ENCODE data around the gene RPTOR. TPM values are rescaled to one million over a fixed set of nuclear protein-coding genes. Genes with fewer than 3 reads are reported as not detected.

Gene RPTOR
- total RNA-seq, 2 experiments from 2014 or later, result 48.1 to 87.8 TPM

GRCh38 chr17:80799538-80800480, 255.2 kb downstream of the RPTOR start:
- CTCF ChIA-PET (ENCODE audit: unreplicated experiment), result interaction anchor here (0.7 kb wide), 1 partner anchor 47 kb away, joined by 4 read pairs; no protein-coding TSS in a partner anchor

GRCh38 chr17:80800481-80801391, 256.1 kb downstream of the RPTOR start:
- H3K79me2 ChIP-seq (ENCODE audit: insufficient read depth, low read depth, low read length), result no peaks in the 10 kb centered on the region
- H2AFZ ChIP-seq (ENCODE audit: low read length), result no peak overlapping the region
- no peak for DNase-seq (ENCODE audit: low spot score)
- intact Hi-C loops (cut with micrococcal nuclease; ENCODE audit: unreplicated experiment), result no loop called here
- no peak overlapping the region for H3K4me3 ChIP-seq (ENCODE audit: low read depth, low read length, poor library complexity, severe bottlenecking)
- no peaks in the 10 kb centered on the region for H3K9me2 ChIP-seq (ENCODE audit: insufficient read depth, low read length)
- BruUV-seq (replicated peaks), result no TSS peak
- H3K4me1 ChIP-seq (ENCODE audit: insufficient read depth, low read length, poor library complexity, severe bottlenecking), result peaks cover 11% of the 10 kb centered on the region
- H3K4me2 ChIP-seq (ENCODE audit: low read length), result no peak overlapping the region
- CTCF ChIA-PET (ENCODE audit: unreplicated experiment), result no interaction called here
- POLR2A ChIA-PET, result no interaction called here
- no peak for TF ChIP-seq CTCF (conservative IDR thresholded peaks at IDR 0.05; ENCODE audit: low read length)
- TF ChIP-seq EZH2phosphoT487 (IDR thresholded peaks at IDR 0.05; ENCODE audit: borderline replicate concordance, low read depth, low read length), result no peak
- H3K27ac ChIP-seq (ENCODE audit: low read depth, low read length, poor library complexity, severe bottlenecking), result no peak overlapping the region
- H3K36me3 ChIP-seq (ENCODE audit: insufficient read depth, low read length), result peaks cover 14% of the 10 kb centered on the region
- H3K9me3 ChIP-seq (ENCODE audit: low read length), result 0 out of 2 replicates have a peak, but pooled peaks cover under 1% of the 10 kb centered on the region
- no peaks in the 10 kb centered on the region for H4K20me1 ChIP-seq (ENCODE audit: insufficient read depth, low read length)

More at GRCh38 chr17:80799538-80800480, 255.2 kb downstream of the RPTOR start:
- POLR2A ChIA-PET, result no interaction called here
- no peaks in the 10 kb centered on the region for H3K79me2 ChIP-seq (ENCODE audit: insufficient read depth, low read depth, low read length)
- intact Hi-C loops (cut with micrococcal nuclease; ENCODE audit: unreplicated experiment), result no loop called here
- no peak overlapping the region for H2AFZ ChIP-seq (ENCODE audit: low read length)
- no peaks in the 10 kb centered on the region for H3K9me2 ChIP-seq (ENCODE audit: insufficient read depth, low read length)
- no peaks in the 10 kb centered on the region for H4K20me1 ChIP-seq (ENCODE audit: insufficient read depth, low read length)
- H3K9me3 ChIP-seq (ENCODE audit: low read length), result no peaks in the 10 kb centered on the region
- no peak overlapping the region for H3K4me2 ChIP-seq (ENCODE audit: low read length)
- TF ChIP-seq EZH2phosphoT487 (IDR thresholded peaks at IDR 0.05; ENCODE audit: borderline replicate concordance, low read depth, low read length), result no peak
- no peak for TF ChIP-seq CTCF (conservative IDR thresholded peaks at IDR 0.05; ENCODE audit: low read length)
- H3K4me1 ChIP-seq (ENCODE audit: insufficient read depth, low read length, poor library complexity, severe bottlenecking), result peaks cover 11% of the 10 kb centered on the region
- H3K36me3 ChIP-seq (ENCODE audit: insufficient read depth, low read length), result peaks cover 15% of the 10 kb centered on the region
- peak; percentile 77 for DNase-seq (ENCODE audit: low spot score)
- BruUV-seq (replicated peaks), result no TSS peak
- no peak overlapping the region for H3K27ac ChIP-seq (ENCODE audit: low read depth, low read length, poor library complexity, severe bottlenecking)
- H3K4me3 ChIP-seq (ENCODE audit: low read depth, low read length, poor library complexity, severe bottlenecking), result no peak overlapping the region

Measured in OCI-LY7 (cell line).